OCI-LY7 (cell line): ENCODE data around the gene CD38. TPM values are rescaled to one million over a fixed set of nuclear protein-coding genes. Genes with fewer than 3 reads are reported as not detected.

Source experiments
- BruUV-seq: library from RNA; stranded (reverse); fragments of 400-500 nt; replicated peaks from 2 replicates; lab custom pipeline; 2021; lab: Mats Ljungman, UMichigan
- CTCF ChIA-PET: fragments of 300-600 bp; sonication (Branson Sonifier 250); formaldehyde crosslinking; loops from one replicate; lab custom pipeline; 2022; ENCODE audit warnings: antibody characterized with exemption; ENCODE audit not compliant: unreplicated experiment; lab: Charles Lee
- POLR2A ChIA-PET: fragments of 300-600 bp; sonication (Branson Sonifier 250); formaldehyde crosslinking; loops from one replicate; lab custom pipeline; 2022; ENCODE audit warnings: antibody characterized with exemption; lab: Charles Lee
- DNase-seq: peaks from one replicate; pipeline ENCODE4 v3.0.0-alpha.2; 2015; ENCODE audit warnings: low spot score
- H2AFZ ChIP-seq: fragments of 200-600 bp; sonication (generic), shearing (Covaris generic); 2 replicates; pipeline ENCODE4 v1.6.1; 2014; ENCODE audit warnings: mild to moderate bottlenecking, antibody characterized with exemption, low read length, moderate library complexity
- H3K27ac ChIP-seq: fragments of 200-600 bp; sonication (generic); 2 replicates; pipeline ENCODE4 v1.5.1; 2014; ENCODE audit warnings: mixed run types, low read depth, mild to moderate bottlenecking, moderate library complexity, low read length, inconsistent platforms; ENCODE audit not compliant: poor library complexity, severe bottlenecking
- H3K36me3 ChIP-seq: fragments of 200-600 bp; sonication (generic); 2 replicates; pipeline ENCODE4 v1.6.1; 2014; ENCODE audit warnings: mild to moderate bottlenecking, antibody characterized with exemption, low read length, moderate library complexity, mixed read lengths; ENCODE audit not compliant: insufficient read depth
- H3K4me1 ChIP-seq: fragments of 200-600 bp; sonication (generic); 2 replicates; pipeline ENCODE4 v1.5.1; 2014; ENCODE audit warnings: mild to moderate bottlenecking, low read length; ENCODE audit not compliant: insufficient read depth, poor library complexity, severe bottlenecking
- H3K4me2 ChIP-seq: fragments of 200-600 bp; sonication (generic); 2 replicates; pipeline ENCODE4 v1.6.1; 2014; ENCODE audit warnings: mild to moderate bottlenecking, low read length
- H3K4me3 ChIP-seq: fragments of 200-600 bp; sonication (generic); 2 replicates; pipeline ENCODE4 v1.5.1; 2014; ENCODE audit warnings: mild to moderate bottlenecking, low read depth, low read length; ENCODE audit not compliant: poor library complexity, severe bottlenecking
- H3K79me2 ChIP-seq: fragments of 200-600 bp; sonication (generic); 2 replicates; pipeline ENCODE4 v1.6.1; 2016; ENCODE audit warnings: low read depth, mild to moderate bottlenecking, low read length, moderate library complexity, mixed read lengths; ENCODE audit not compliant: insufficient read depth
- H3K9me2 ChIP-seq: fragments of 200-600 bp; sonication (generic); 2 replicates; pipeline ENCODE4 v1.6.1; 2016; ENCODE audit warnings: mild to moderate bottlenecking, low read length, mixed read lengths; ENCODE audit not compliant: insufficient read depth
- H3K9me3 ChIP-seq: fragments of 200-600 bp; sonication (generic); 2 replicates; pipeline ENCODE4 v1.6.1; 2014; ENCODE audit warnings: mild to moderate bottlenecking, mixed run types, low read length, mixed read lengths
- H4K20me1 ChIP-seq: fragments of 200-600 bp; sonication (generic); 2 replicates; pipeline ENCODE4 v1.6.1; 2014; ENCODE audit warnings: mild to moderate bottlenecking, antibody characterized with exemption, low read length, moderate library complexity, mixed read lengths; ENCODE audit not compliant: insufficient read depth
- EZH2phosphoT487 ChIP-seq: fragments of 200-600 bp; sonication (generic); IDR thresholded peaks from 2 replicates; pipeline ENCODE4 v1.6.1; 2018; ENCODE audit warnings: low read depth, borderline replicate concordance, mild to moderate bottlenecking, mixed run types, antibody characterized with exemption, low read length, moderate library complexity, mixed read lengths
- intact Hi-C: fragments of 100-400 bp; cut with micrococcal nuclease; formaldehyde crosslinking; loops from one replicate; pipeline ENCODE4 v1.10.0; 2022; ENCODE audit not compliant: unreplicated experiment
- total RNA-seq, 2 experiments: library from RNA; depleted of rRNA in 1 of 2; stranded (reverse); fragments of >200 nt in 1 of 2; shearing (Covaris generic) in 1 of 2; gene quantifications; 2 replicates each; pipeline ENCODE4 v1.2.3, GENCODE V29; 2014 to 2022
- TF ChIP-seq, protein P1 (sequence below): fragments of 200-600 bp; sonication (generic); conservative IDR thresholded peaks from 2 replicates; pipeline ENCODE4 v1.5.1; 2014; ENCODE audit warnings: mild to moderate bottlenecking, antibody characterized with exemption, low read length, moderate library complexity, mixed read lengths

CD38 gene
- total RNA-seq, 2 experiments from 2014 or later: 92.0 to 176 TPM

DNA sequence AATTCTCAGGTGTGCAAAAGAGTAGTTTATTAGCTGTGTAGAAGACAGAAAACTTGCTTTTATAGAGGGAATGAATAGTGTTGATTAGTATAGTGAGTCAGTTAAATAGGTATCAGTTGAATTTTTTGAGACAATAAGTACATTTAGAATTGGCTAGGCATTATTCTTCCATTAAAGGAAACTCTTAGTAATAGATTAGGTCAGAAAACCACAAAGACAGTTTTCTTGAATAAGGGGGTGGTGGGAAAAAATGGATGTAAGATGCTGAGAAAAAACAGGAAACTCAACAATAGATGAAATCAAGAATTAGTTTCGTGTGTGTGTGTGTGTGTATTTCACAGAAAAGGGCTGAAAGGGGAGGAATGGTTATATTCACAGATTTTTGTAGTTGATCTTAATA lies 16.8 kb downstream of the CD38 start:
- Histone ChIP-seq H3K36me3 (peaks cover 78% of the 10 kb centered on the region), H2AFZ (no peak overlapping the region), H4K20me1 (no peaks in the 10 kb centered on the region), H3K4me2 (no peak overlapping the region; the same call in 1 of the 2 replicates), H3K4me1 (peaks cover 57% of the 10 kb centered on the region), H3K9me3 (peaks cover 59% of the 10 kb centered on the region), H3K27ac (peak overlapping the region; percentile 19), H3K79me2 (peaks cover 77% of the 10 kb centered on the region), H3K9me2 (no peaks in the 10 kb centered on the region), H3K4me3 (no peak overlapping the region)
- no TSS peak for BruUV-seq
- no peak for DNase-seq
- intact Hi-C loops: no loop called here
- TF ChIP-seq EZH2phosphoT487: no peak
- TF ChIP-seq, protein P1, sequence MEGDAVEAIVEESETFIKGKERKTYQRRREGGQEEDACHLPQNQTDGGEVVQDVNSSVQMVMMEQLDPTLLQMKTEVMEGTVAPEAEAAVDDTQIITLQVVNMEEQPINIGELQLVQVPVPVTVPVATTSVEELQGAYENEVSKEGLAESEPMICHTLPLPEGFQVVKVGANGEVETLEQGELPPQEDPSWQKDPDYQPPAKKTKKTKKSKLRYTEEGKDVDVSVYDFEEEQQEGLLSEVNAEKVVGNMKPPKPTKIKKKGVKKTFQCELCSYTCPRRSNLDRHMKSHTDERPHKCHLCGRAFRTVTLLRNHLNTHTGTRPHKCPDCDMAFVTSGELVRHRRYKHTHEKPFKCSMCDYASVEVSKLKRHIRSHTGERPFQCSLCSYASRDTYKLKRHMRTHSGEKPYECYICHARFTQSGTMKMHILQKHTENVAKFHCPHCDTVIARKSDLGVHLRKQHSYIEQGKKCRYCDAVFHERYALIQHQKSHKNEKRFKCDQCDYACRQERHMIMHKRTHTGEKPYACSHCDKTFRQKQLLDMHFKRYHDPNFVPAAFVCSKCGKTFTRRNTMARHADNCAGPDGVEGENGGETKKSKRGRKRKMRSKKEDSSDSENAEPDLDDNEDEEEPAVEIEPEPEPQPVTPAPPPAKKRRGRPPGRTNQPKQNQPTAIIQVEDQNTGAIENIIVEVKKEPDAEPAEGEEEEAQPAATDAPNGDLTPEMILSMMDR: no peak
- ChIA-PET POLR2A (interaction anchor here (0.6 to 1.1 kb wide), 3 partner anchors 18 to 394 kb away, joined by 3 to 4 read pairs (median 3); no protein-coding TSS in a partner anchor), CTCF (no interaction called here)

DNA sequence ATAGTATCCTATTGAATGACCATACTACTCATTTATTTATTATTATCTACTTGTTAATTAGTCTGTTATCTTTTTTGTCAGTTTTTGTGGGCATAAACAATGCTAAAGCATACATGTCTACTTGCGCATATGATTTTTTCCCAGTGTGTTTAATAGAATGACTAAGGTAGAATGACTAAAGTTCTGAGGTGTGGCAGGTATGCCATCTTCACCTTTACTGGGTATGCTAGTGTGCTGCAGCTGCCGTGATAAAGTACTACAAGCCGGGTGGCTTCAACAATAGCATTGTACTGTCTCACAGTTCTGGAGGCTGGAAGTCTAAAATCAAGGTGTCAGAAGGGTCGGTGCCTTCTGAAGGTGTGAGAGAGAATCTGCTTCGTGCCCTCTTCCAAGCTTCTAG lies 19.2 kb downstream of the CD38 start:
- CTCF ChIA-PET: no interaction called here
- BruUV-seq: no TSS peak

DNA sequence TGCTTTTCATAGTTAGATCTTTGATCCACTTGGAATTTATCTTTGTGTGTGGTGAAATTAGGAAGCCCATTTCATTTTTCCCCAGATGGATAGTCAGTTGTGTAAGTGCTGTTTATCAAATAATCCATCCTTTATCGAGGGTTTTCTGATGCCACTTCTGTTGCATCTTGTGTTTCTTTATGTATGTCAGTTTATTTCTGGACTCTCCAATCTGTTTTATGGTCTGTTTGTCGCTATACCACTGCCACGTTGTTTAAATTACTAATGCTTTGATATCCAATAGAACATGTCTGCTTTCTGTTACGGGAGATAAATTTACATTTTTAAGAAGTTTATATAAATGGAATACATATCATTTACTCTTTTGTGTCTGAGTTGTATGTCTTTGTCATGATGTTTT lies 21.0 kb downstream of the CD38 start:
- TF ChIP-seq EZH2phosphoT487: no peak
- TF ChIP-seq, protein P1: no peak
- Histone ChIP-seq H3K4me3 (peak overlapping the region; percentile 26), H3K79me2 (peaks cover 100% of the 10 kb centered on the region), H3K36me3 (peaks cover 85% of the 10 kb centered on the region), H3K4me2 (peak overlapping the region; percentile 34), H4K20me1 (no peaks in the 10 kb centered on the region), H2AFZ (no peak overlapping the region), H3K9me3 (peaks cover 70% of the 10 kb centered on the region), H3K27ac (peak overlapping the region; percentile 81), H3K9me2 (no peaks in the 10 kb centered on the region), H3K4me1 (peaks cover 72% of the 10 kb centered on the region)
- intact Hi-C loops: no loop called here
- CTCF ChIA-PET: interaction anchor here (1.1 kb wide), 1 partner anchor 43 kb away, joined by 3 read pairs; no protein-coding TSS in a partner anchor
- BruUV-seq: no TSS peak
- DNase-seq: no peak
- POLR2A ChIA-PET: interaction anchor here (0.7 to 1.6 kb wide), 7 partner anchors 13 to 173 kb away, joined by 3 to 15 read pairs (median 6); no protein-coding TSS in a partner anchor

More for the DNA sequence above, 19.2 kb downstream of the CD38 start:
- Histone ChIP-seq H3K79me2 (peaks cover 100% of the 10 kb centered on the region), H3K4me1 (peaks cover 65% of the 10 kb centered on the region), H3K4me2 (no peak overlapping the region), H3K36me3 (peaks cover 99% of the 10 kb centered on the region), H3K9me2 (no peaks in the 10 kb centered on the region), H3K9me3 (peaks cover 82% of the 10 kb centered on the region), H2AFZ (no peak overlapping the region), H3K27ac (peak overlapping the region; percentile 81), H3K4me3 (no peak overlapping the region), H4K20me1 (no peaks in the 10 kb centered on the region)
- POLR2A ChIA-PET: interaction anchor here (0.9 kb wide), 1 partner anchor 12 kb away, joined by 3 read pairs; no protein-coding TSS in a partner anchor
- intact Hi-C loops: no loop called here
- DNase-seq: no peak
- TF ChIP-seq, protein P1: no peak
- TF ChIP-seq EZH2phosphoT487: no peak
